Skin epidermis (tissue), 12 donors: Measurements from ENCODE around the gene DHX34.
A peak's percentile ranks its signal among the peaks of the same experiment; 100 is the strongest.

Experiments
- H3K27ac ChIP-seq, 21 experiments: fragments of 200-600 bp; sonication (generic) in 11 of 21; one replicate each; pipeline ENCODE4 v1.5.0; 2020; ENCODE audit warnings: mild to moderate bottlenecking in 3 of 21, inconsistent platforms in 2 of 21, moderate library complexity in 2 of 21
- H3K4me3 ChIP-seq, 7 experiments: fragments of 200-600 bp; sonication (generic) in 2 of 7; one replicate each; pipeline ENCODE4 v1.5.0; 2020; ENCODE audit warnings: inconsistent platforms in 2 of 7, mild to moderate bottlenecking in 2 of 7, moderate library complexity in 1 of 7

Gene DHX34

DNA sequence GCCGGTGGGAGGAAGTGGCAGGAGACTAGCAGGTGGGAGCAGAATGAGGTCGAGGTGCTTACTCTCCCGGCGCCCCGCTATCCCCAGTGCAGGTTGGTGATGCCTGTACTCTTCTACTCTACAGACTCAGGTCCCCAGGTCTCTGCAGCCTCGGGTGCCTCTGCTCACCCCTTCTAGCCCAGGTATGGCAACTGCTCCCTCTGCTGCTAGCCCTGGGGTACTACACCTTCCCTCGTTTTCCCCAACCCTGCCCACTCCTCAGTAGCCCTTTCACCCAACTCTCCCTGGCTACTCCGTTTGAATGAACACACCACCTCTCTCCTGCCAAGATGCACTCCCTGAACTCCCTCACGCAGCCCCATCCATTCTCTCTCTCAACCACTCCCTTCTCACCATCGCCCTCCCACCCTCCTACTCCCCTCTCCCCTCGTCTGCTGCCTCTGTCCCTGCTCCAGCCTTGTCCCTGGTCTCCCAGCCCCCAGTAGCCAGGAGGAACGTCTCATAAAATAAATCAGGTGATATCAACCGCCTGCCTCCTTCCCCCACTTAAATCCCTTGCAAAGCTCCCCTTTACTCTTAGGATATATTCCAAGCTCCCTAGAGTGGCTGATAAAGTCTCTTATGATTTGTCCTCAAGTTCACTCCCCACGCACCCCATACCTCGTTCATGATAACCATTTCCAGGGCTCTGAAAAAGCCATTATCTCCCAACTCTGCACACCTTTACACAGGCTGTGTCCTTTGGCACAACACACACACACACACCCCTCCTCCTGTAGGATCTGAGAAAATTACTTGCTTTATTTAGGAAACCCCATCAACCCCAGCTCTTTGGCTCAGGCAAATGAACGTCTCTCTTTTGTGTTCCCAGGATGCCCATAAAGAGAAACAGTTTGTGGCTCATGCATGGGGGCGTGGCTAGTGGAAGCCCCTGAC, 78.4 kb downstream of the DHX34 start:
- no peak overlapping the region for H3K27ac ChIP-seq

DNA sequence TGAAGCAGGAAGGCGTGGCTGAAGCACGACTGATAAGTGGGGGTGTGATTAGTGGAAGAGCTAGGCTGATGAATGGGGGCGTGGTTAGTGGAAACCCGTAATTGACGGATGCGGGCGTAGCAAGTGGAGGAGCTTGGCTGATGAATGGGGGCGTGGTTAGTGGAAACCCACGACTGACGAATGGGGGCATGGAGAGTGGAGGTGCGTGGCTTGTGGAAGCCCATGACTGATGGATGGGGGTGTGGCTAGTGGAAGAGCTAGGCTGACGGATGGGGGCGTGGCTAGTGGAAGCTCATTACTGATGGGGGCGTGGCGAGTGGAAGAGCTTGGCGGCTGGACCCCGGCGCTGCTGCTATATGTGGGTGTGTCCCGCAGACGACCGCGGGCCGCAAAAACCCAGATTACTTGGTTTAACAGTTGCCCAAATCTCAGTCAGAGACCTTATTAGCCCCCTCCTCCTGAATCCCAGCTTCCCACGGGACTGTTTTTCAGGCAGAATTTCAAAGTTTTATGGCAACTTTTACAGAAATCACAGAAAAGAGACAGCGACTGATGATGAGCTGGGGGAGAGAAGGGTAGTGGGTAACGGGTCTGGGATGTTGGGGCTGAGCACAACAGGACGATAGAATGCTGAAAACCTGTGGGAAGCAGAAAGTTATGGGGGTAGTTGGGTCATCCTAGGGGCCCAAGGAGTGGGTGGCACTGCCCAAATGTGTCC, 79.2 kb downstream of the DHX34 start:
- no peak overlapping the region for H3K27ac ChIP-seq
- no peak overlapping the region for H3K4me3 ChIP-seq

More for the DNA sequence above, 78.4 kb downstream of the DHX34 start:
- H3K4me3 ChIP-seq: no peak overlapping the region

DNA sequence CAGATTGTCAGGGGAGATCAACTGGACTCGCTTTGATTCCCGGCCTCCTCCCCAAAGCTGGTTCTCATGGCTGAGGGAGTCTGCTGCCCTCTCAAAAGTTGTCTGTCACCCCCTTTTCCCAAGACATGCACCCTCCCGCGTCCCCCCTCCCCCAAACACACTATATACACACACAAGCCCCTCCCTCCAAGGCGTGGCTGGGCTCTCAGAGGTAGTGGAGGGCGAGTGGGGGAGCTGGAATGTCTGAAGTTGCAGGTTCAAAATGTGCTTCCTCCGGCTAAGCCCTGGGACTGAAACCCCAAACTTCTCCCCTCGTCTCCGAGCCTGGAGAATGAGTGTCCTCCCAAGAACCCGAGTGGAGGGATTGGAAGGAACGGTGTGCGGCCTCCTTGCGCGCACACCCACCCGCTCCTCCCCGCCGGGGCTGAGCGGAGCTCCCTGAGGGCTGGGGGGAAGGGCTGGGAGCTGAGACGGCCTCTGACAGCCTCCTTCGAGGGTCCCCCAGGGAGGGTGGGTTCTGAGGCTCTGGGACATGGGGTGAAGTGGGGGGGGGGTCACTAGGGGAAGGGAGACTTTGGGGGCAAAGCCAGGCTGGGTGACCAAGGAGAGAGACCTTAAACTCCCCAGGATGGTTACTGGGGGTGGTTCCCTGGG, 80.2 kb downstream of the DHX34 start:
- H3K4me3 ChIP-seq: no peak overlapping the region
- H3K27ac ChIP-seq: no peak overlapping the region

DNA sequence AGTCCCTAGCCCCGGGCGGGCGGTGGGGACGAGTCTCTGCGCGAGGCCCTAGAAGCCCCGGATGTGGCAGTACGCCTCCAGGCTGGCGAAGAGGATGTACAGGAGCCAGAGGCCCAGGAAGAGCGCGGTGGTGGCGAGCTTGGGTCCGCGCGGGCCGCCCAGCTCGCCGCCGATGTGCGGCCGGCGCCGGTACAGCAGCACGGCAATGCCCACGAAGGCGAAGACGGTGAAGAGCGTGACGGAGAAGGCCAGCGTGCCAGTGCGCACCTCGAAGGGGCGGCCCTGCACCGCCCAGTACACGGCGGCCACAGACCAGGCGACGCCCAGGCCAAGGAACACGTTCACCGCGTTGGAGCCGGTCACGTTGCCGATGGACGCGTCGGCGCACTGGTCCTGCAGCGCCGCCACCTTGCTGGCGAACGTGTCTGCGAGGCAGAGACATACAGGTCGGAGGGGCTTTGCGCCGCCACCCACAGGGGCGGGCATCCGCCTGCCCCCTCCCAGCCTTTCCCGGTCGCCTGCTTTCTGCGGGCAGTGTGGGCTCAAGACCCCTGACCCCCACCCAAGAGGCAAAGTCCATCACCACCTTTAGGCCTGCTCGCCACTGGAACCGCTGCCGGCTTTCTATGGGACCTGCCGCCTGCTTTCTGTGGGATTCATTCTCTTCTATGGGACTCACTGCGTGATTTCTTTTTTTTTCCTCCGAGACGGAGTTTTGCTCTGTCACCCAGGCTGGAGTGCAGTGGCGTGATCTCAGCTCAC, 81.1 kb downstream of the DHX34 start:
- Histone ChIP-seq H3K4me3 (peak overlapping the region in 3 of 7 experiments; percentile 3 to 24 (median 14)), H3K27ac (no peak overlapping the region)

DNA sequence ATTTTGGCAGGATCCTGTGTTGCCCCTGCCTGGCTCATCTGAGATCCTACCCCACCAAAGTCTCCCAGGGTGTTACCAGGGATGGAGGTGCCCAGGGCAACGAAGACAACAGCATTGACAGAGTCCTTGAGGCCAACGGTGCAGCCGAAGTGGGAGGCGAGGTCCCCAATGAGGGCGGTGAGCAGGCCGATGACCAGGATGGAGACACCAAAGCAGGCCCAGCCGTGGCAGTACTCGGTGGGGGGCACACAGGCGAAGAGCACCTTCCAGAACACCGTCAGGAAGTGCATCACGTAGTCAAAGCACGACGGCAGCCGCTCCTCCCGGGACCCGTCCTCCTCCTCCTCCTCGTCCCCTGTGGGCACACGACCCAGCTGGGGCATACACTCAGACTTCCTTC, 83.0 kb downstream of the DHX34 start:
- no peak overlapping the region for H3K27ac ChIP-seq

More for the DNA sequence above, 83.0 kb downstream of the DHX34 start:
- H3K4me3 ChIP-seq: no peak overlapping the region
